ENCODE data around the gene LRP10.

Gene LRP10

DNA sequence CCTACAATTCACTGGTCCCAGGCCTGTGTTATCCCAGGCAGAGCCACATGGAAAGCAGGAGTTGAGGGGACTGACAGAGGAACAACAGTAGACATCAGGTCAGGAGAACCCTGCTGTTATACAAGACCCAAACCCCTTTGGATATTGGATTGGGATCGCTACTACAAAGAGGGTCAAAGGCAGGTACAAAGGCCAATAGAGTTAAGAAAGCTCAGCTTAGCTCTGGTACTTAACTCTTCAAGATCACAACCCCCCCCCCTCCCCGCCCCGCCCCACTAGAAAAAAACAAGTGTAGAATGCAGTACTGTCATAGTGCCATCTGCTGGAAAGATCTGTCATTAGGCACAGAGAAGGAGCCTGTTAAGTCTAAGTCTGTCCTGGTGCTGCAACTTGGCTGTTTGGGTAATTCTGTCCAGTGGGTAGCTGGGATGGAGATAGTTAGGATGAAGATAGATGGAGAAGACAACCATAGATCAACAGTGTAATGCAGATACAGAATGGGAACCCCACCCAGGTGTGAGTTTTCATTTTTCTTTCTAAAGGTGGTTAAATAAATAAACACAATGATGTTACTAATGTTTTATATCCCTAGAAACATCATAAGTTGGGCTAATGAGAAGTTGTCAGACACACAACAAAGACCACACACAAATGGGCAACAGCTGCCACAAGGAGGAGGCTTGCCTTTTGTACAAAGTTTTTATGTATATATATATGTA lies 28.7 kb downstream of the LRP10 start:
- TF ChIP-seq GATA3 (IDR thresholded peaks at IDR 0.05; ENCODE audit: low read depth, low read length) = no peak
- no peak for TF ChIP-seq GATA2 (IDR thresholded peaks at IDR 0.05; ENCODE audit: low read depth, low read length)

- TF ChIP-seq GATA3 (IDR thresholded peaks at IDR 0.05; ENCODE audit: low read depth, low read length) (no peak), GATA2 (IDR thresholded peaks at IDR 0.05; ENCODE audit: low read depth, low read length) (no peak)
Observed at GRCh38 chr14:22901799-22902198, 30.3 kb downstream of the LRP10 start.

DNA sequence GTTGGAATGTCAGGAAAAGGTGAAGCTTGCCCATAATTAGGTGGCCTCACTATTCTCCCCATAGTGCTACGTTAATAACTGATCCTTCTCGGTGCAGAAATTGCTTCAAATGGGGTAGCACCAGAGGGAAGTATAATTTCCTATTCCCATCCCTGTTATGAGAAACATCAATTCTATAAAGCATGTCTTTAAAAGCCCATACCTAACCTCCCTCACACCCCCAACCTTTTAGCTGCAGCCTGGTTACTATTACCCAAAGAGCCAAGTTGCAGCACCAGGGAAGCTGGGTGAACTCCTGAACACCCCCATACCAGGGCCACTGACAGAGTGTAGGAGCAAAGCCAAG lies 32.2 kb downstream of the LRP10 start:
- TF ChIP-seq GATA3 (IDR thresholded peaks at IDR 0.05; ENCODE audit: low read depth, low read length) (no peak), GATA2 (IDR thresholded peaks at IDR 0.05; ENCODE audit: low read depth, low read length) (no peak)

DNA sequence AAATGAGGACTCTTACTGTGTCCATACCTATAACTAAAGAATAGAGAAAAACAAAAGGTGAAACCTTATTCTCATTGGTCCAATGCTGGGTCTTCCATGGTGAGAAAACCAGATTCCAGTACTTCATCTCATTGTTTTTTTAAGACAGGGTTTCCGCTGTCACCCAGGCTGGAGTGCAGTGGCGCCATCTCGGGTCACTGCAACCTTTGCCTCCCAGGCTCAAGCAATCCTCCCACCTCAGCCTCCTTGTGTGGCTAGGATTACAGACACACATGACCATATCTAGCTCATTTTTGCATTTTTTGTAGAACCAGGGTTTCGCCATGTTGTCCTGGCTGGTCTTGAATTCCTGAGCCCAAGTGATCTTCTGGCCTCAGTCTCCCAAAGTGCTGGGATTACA lies 34.1 kb downstream of the LRP10 start:
- TF ChIP-seq GATA3 (IDR thresholded peaks at IDR 0.05; ENCODE audit: low read depth, low read length) (no peak), GATA2 (IDR thresholded peaks at IDR 0.05; ENCODE audit: low read depth, low read length) (no peak)

DNA sequence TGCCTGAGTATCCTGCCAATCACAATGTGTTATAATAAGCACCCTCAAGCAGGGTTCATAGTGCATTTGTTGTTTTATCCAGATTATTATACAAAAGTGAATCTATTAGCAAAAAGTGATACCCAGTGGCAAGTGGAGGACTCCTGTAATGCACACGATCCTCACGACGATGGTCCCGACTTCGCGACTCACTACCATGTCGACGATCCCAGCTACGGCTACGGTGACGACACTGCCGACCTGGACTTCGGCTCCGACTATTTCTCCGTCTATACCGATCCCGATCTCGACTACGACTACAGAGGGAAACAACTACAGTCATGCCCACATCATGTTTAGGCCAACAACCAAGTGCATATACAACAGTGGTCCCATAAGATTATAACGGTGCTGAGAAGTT lies 34.5 kb downstream of the LRP10 start:
- TF ChIP-seq GATA3 (IDR thresholded peaks at IDR 0.05; ENCODE audit: low read depth, low read length) (no peak), GATA2 (IDR thresholded peaks at IDR 0.05; ENCODE audit: low read depth, low read length) (no peak)

GRCh38 chr14:22907429-22907828 lies 35.9 kb downstream of the LRP10 start:
- TF ChIP-seq GATA3 (IDR thresholded peaks at IDR 0.05; ENCODE audit: low read depth, low read length) (no peak), GATA2 (IDR thresholded peaks at IDR 0.05; ENCODE audit: low read depth, low read length) (no peak)

DNA sequence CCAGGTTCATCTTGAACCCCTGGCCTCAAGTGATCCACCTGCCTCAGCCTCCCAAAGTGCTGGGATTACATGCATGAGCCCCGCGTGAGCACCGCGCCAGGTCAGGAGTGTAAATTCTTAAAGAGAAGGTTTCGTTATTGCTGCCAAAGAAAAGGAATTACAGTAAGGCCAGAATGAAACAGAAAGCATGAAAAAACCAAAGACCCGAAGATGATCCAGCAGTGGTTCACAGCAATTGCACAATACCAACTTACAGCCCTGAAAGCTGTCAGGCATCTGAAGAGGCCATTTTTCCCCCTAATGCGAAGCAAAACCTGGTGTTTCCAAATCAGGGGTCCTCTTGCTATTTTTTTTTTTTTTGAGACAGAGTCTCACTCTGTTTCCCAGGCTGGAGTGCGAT lies 37.1 kb downstream of the LRP10 start:
- TF ChIP-seq GATA2 (IDR thresholded peaks at IDR 0.05; ENCODE audit: low read depth, low read length) = no peak
- TF ChIP-seq GATA3 (IDR thresholded peaks at IDR 0.05; ENCODE audit: low read depth, low read length) = no peak

DNA sequence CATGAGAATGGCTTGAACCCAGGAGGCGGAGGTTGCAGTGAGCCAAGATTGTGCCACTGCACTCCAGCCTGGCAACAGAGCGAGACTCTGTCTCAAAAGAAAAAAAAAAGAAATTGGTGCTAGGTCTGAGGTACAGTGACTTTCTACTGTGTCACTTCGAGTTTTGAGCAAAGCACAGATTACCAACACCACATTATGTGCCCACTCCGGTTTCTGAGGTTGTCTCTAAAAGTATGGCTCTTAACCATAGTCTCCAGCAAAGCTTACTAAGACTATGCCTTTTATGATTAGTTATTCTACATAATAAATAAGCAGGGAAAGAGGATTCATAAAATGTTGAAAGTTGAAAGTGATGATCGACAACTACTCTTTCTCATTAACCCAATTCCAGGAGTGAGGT lies 39.4 kb downstream of the LRP10 start:
- no peak for TF ChIP-seq GATA3 (IDR thresholded peaks at IDR 0.05; ENCODE audit: low read depth, low read length)

DNA sequence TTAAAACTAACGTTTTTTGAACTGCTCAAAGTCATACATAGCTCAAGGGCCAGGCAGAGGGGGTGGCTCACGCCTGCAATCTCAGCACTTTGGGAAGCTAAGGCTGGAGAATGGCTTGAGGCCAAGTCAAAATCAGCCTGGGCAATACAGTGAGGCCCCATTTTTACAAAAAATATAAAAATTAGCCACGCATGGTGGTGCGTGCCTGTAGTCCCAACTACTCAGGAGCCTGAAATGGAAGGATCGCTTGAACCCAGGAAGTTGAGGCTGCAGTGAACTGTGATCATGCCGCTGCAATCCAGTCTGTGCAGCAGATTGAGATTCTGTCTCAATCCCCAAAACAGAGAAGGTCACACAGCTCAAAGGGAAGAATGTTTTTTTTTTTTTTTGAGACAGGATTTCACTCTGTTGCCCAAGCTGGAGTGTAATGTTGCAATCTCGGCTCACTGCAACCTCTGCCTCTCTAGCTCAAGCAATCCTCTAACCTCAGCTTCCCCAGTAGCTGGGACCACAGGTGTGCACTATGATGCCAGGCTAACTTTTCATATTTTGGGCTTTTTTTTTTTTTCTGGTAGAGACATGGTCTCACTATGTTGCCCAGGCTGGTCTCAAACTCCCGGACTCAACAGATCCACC lies 44.5 kb downstream of the LRP10 start:
- TF ChIP-seq GATA2 (IDR thresholded peaks at IDR 0.05; ENCODE audit: low read depth, low read length) (no peak), GATA3 (IDR thresholded peaks at IDR 0.05; ENCODE audit: low read depth, low read length) (no peak)

DNA sequence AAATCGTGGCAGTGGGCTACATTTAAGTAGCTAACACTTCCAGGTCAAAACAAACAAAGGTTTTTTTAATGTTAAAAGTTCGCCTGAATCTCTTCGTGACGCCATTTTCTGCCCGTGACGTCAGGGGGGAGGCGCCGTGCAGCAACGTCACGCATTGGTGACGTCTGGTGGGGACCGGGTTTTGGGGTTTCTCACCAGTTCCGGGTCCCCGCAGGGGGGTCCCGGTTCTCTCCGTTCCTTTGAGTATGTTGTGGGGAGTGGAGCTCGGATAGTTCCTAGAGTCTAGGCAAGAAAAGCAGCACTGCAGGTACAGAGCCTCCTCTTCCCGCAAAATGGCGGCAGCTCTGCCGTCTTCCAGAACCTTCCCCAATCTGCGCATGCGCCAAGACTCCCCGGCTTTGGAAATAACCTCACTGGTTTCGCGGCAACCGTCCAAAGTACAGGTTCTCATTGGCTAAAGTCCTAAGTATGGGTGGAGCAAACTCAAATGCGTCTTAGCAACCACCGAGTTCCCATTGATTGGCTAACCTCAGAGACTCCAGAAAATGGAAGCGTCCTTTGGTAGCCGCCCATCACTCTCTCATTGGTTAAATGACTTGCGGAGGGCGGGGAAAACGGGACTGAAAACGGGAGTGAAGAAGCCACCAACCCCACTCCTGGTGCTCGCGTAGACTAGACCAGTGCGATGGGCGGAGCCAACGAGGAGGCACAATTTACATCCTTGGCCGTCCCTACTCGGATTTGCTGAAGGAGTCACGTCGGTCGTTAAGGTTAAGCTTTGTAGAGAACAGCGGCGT lies 47.5 kb downstream of the LRP10 start, which contains the start of gene RBM23:
Gene RBM23, minus strand, starts transcription at position 346 of the 797 bp plus-strand sequence.
- no peak for TF ChIP-seq GATA2 (IDR thresholded peaks at IDR 0.05; ENCODE audit: low read depth, low read length)
- TF ChIP-seq GATA3 (IDR thresholded peaks at IDR 0.05; ENCODE audit: low read depth, low read length) = no peak

DNA sequence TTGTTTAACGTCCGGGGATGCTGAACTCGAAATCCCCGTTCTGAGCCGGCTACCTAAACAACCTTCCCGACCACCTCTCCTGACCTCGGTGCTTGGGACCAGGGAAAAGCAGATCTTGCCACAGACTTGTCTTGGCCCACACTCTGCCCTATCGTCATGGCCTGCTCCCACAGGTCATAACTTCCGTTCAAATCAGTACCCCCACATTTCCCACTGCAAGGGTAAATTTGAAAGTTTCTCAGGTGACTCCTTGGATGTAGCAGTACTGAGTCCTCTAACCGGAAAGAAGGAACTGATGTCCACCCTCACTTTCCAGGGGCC lies 48.0 kb downstream of the LRP10 start:
- TF ChIP-seq GATA3 (IDR thresholded peaks at IDR 0.05; ENCODE audit: low read depth, low read length) (no peak), GATA2 (IDR thresholded peaks at IDR 0.05; ENCODE audit: low read depth, low read length) (no peak)

DNA sequence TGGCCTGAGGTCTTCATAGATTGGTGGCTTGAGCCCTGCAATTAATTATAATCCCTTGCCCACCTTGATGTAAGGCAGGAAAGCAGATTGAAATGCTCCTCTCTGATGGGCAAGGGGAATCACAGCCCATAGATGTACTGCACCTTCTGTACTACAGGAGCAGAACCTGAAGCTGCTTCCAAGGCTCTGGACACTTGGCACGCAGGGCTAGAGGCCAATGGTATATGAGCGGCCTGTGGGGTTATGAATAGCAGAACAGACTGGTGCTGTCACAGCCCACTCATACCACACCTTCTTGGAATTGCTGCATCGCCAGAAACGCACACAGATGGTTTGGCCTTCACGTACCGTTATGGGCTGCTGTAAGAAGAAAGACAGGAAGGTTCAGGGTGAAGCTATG lies 49.2 kb downstream of the LRP10 start:
- no peak for TF ChIP-seq GATA2 (IDR thresholded peaks at IDR 0.05; ENCODE audit: low read depth, low read length)
- TF ChIP-seq GATA3 (IDR thresholded peaks at IDR 0.05; ENCODE audit: low read depth, low read length) = no peak

DNA sequence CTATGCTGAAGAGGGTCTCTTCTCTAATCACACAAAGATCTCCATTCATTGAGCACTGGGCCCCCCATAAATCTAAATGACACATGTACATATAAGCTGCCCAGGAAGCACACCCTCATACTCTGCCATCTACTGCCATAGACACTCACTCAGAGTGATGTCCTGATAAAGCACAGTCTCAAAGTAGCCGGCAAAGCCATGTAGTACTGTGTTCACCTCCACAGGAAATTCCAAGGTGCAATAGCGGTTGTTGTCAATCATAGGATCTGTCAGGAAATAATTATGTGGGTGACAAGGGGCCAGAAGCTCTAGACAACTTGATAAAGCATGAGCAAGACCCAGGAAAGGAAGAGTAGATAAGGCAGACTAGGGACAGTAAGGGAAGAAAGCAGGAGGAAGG lies 50.8 kb downstream of the LRP10 start:
- TF ChIP-seq GATA2 (IDR thresholded peaks at IDR 0.05; ENCODE audit: low read depth, low read length) (no peak), GATA3 (IDR thresholded peaks at IDR 0.05; ENCODE audit: low read depth, low read length) (no peak)

DNA sequence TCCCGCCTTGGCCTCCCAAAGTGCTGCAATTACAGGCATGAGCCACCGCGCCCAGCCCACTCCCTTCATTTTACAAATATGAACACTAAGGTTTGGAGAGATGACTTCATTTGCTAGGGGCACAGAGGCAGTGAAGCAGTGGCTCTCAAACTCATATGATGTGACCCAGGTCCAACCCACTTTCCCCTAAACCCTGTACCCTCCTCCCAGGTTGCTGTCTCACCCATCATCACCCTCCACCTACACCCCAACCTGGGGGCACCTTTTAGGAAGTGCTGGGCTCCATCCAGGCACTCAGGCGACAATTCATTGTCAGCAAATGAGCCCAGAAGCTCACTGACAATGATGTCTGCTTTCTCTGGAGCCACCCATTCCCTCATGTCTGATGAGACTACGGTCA lies 52.2 kb downstream of the LRP10 start:
- no peak for TF ChIP-seq GATA2 (IDR thresholded peaks at IDR 0.05; ENCODE audit: low read depth, low read length)
- TF ChIP-seq GATA3 (IDR thresholded peaks at IDR 0.05; ENCODE audit: low read depth, low read length) = no peak

GRCh38 chr14:22925513-22925912 lies 54.0 kb downstream of the LRP10 start:
- TF ChIP-seq GATA2 (IDR thresholded peaks at IDR 0.05; ENCODE audit: low read depth, low read length) (no peak), GATA3 (IDR thresholded peaks at IDR 0.05; ENCODE audit: low read depth, low read length) (no peak)

Measured in SH-SY5Y (cell line).